ENCODE data around the gene ADCYAP1. TPM values are rescaled to one million over a fixed set of nuclear protein-coding genes. Genes with fewer than 3 reads are reported as not detected.

The ADCYAP1 gene
- polyA plus RNA-seq (2012; rRNA removed): not detected in 2 replicates
- polyA plus RNA-seq (2012; cell fraction: cytosol; rRNA removed): not detected in 2 replicates
- polyA plus RNA-seq (2012; cell fraction: nucleus; rRNA removed): not detected in 2 replicates

GRCh38 chr18:904218-905090, at the start of gene ADCYAP1:
ADCYAP1 (plus strand) TSS chr18:904871; CDS start chr18:905387, 516 bp downstream.
- no peak within 1 kb of the TSS for H3K9ac ChIP-seq
- H3K9me2 ChIP-seq: no peaks in the 10 kb centered on the region
- H3K9me3 ChIP-seq: no peaks in the 10 kb centered on the region
- H2AFZ ChIP-seq (ENCODE audit: low read depth): no peak within 1 kb of the TSS
- WGBS (ENCODE audit: low lambda C conversion rate): 9% methylated on average over 43 of the region's 51 CpGs
- H3K27ac ChIP-seq (ENCODE audit: low read depth in 2 of 2, low read length in 1 of 2): no peak within 1 kb of the TSS
- H3K27me3 ChIP-seq (ENCODE audit: insufficient read depth): peaks cover 77% of the 10 kb centered on the region
- H3K4me2 ChIP-seq: 0 out of 2 replicates have a peak within 1 kb of the TSS, but pooled peaks have one; percentile 19
- ChIA-PET CTCF (interaction anchor here (0.7 to 1.4 kb wide), 3 partner anchors 8 to 1388 kb away, joined by 3 read pairs; no protein-coding TSS in a partner anchor), POLR2A (no interaction called here)
- no peak within 1 kb of the TSS for H3K4me3 ChIP-seq (ENCODE audit: low read depth in 2 of 2, low read length in 1 of 2)
- peak; percentile 43 for DNase-seq
- TF ChIP-seq MEF2A (IDR thresholded peaks at IDR 0.05; ENCODE audit: borderline replicate concordance, low read depth): no peak
- TF ChIP-seq TCF12 (IDR thresholded peaks at IDR 0.05): no peak
- no peak for TF ChIP-seq EZH2phosphoT487 (IDR thresholded peaks at IDR 0.05; ENCODE audit: borderline replicate concordance, low read depth)
- TF ChIP-seq GABPA (IDR thresholded peaks at IDR 0.05; ENCODE audit: low read depth): no peak
- TF ChIP-seq CTCF (IDR thresholded peaks at IDR 0.05): no peak
- TF ChIP-seq FOXJ3 (CRISPR knock-in tag; IDR thresholded peaks at IDR 0.05): no peak
- no peak for TF ChIP-seq CHD2 (IDR thresholded peaks at IDR 0.05; ENCODE audit: low read length, partially characterized antibody)
- TF ChIP-seq USF1 (IDR thresholded peaks at IDR 0.05; ENCODE audit: borderline replicate concordance, low read depth): no peak
- no peak for TF ChIP-seq GATA2 (CRISPR knock-in tag; IDR thresholded peaks at IDR 0.05)
- no peaks in the 10 kb centered on the region for H3K4me1 ChIP-seq (ENCODE audit: control insufficient read depth in 1 of 2, insufficient read depth in 2 of 2, low read depth in 1 of 2, low read length in 1 of 2)
- H3K36me3 ChIP-seq (replicated peaks in 1 of 2; ENCODE audit: control insufficient read depth in 1 of 2, insufficient read depth in 2 of 2, low read length in 1 of 2): no peaks in the 10 kb centered on the region
- no peaks in the 10 kb centered on the region for H4K20me1 ChIP-seq (ENCODE audit: insufficient read depth)
- no peaks in the 10 kb centered on the region for H3K79me2 ChIP-seq (ENCODE audit: insufficient read depth)
- H3F3A ChIP-seq (replicated peaks; ENCODE audit: insufficient read depth): no peaks in the 10 kb centered on the region

DNA sequence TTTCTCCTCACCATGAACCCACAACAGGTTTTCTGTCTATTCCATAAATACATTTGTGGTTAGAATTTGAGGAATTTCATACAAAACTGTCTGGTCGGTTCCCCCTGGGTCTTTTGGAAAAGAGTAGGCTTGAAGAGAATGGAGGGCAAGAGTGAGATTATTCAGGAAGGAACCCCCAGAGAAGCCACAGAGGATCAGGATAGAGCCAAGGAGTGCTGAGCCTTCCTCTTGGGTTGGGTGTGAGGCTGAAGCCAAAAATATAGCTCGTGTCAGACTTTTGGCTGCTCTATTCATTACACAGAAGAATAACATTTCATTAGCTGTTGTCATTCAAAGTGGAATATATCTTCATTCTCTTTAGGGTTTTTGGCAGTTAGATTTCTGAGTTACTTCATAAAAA, 46.7 kb upstream of the ADCYAP1 start:
- no peak overlapping the region for H2AFZ ChIP-seq (ENCODE audit: low read depth)
- peaks cover 19% of the 10 kb centered on the region; the same call in 1 of the 2 replicates for H3K27me3 ChIP-seq (ENCODE audit: insufficient read depth)
- no peak overlapping the region for H3K4me2 ChIP-seq
- no peak overlapping the region for H3K9ac ChIP-seq
- H3K27ac ChIP-seq (ENCODE audit: low read depth in 2 of 2, low read length in 1 of 2): no peak overlapping the region
- no peaks in the 10 kb centered on the region for H3K9me3 ChIP-seq
- H4K20me1 ChIP-seq (ENCODE audit: insufficient read depth): no peaks in the 10 kb centered on the region
- H3K9me2 ChIP-seq: no peaks in the 10 kb centered on the region
- no peak for DNase-seq
- POLR2A ChIA-PET: no interaction called here
- CTCF ChIA-PET: interaction anchor here (1.2 kb wide), 1 partner anchor 19 kb away, joined by 4 read pairs; no protein-coding TSS in a partner anchor
- no peak for TF ChIP-seq JUND (IDR thresholded peaks at IDR 0.05)
- WGBS (ENCODE audit: low lambda C conversion rate): 6% methylated on average over 2 of the region's 2 CpGs
- no peaks in the 10 kb centered on the region for H3K36me3 ChIP-seq (replicated peaks in 1 of 2; ENCODE audit: control insufficient read depth in 1 of 2, insufficient read depth in 2 of 2, low read length in 1 of 2)
- H3K4me3 ChIP-seq (ENCODE audit: low read depth in 2 of 2, low read length in 1 of 2): no peak overlapping the region
- H3F3A ChIP-seq (replicated peaks; ENCODE audit: insufficient read depth): no peaks in the 10 kb centered on the region
- H3K79me2 ChIP-seq (ENCODE audit: insufficient read depth): no peaks in the 10 kb centered on the region
- H3K4me1 ChIP-seq (ENCODE audit: control insufficient read depth in 1 of 2, insufficient read depth in 2 of 2, low read depth in 1 of 2, low read length in 1 of 2): no peaks in the 10 kb centered on the region

Measured in SK-N-SH (cell line).